ENCODE data around the gene GLIPR2. TPM values are rescaled to one million over a fixed set of nuclear protein-coding genes. Genes with fewer than 3 reads are reported as not detected.

GLIPR2 gene
- total and polyA plus RNA-seq, 2 of the 13 experiments (the other 11 are each of a cell fraction or from before 2014, with no cell fraction given), result 0.08 to 0.42 TPM

- TF ChIP-seq, protein P1, sequence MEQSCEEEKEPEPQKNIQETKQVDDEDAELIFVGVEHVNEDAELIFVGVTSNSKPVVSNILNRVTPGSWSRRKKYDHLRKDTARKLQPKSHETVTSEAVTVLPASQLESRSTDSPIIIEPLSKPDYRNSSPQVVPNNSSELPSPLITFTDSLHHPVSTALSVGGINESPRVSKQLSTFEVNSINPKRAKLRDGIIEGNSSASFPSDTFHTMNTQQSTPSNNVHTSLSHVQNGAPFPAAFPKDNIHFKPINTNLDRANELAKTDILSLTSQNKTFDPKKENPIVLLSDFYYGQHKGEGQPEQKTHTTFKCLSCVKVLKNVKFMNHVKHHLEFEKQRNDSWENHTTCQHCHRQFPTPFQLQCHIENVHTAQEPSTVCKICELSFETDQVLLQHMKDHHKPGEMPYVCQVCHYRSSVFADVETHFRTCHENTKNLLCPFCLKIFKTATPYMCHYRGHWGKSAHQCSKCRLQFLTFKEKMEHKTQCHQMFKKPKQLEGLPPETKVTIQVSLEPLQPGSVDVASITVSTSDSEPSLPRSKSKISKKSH (CRISPR knock-in tag; IDR thresholded peaks at IDR 0.05; ENCODE audit: borderline replicate concordance), result no peak
- no peak for TF ChIP-seq RAD21 (CRISPR knock-in tag; IDR thresholded peaks at IDR 0.05)
- no peak for TF ChIP-seq ZNF672 (CRISPR knock-in tag; IDR thresholded peaks at IDR 0.05)
- no peak for TF ChIP-seq MED13 (CRISPR knock-in tag; IDR thresholded peaks at IDR 0.05)
- no peak for TF ChIP-seq ZBTB49 (CRISPR knock-in tag; IDR thresholded peaks at IDR 0.05; ENCODE audit: borderline replicate concordance)
- TF ChIP-seq ZSCAN21 (CRISPR knock-in tag; IDR thresholded peaks at IDR 0.05; ENCODE audit: borderline replicate concordance), result no peak
- no peak for TF ChIP-seq ZNF33A (CRISPR knock-in tag; IDR thresholded peaks at IDR 0.05; ENCODE audit: borderline replicate concordance)
- TF ChIP-seq, protein P2, sequence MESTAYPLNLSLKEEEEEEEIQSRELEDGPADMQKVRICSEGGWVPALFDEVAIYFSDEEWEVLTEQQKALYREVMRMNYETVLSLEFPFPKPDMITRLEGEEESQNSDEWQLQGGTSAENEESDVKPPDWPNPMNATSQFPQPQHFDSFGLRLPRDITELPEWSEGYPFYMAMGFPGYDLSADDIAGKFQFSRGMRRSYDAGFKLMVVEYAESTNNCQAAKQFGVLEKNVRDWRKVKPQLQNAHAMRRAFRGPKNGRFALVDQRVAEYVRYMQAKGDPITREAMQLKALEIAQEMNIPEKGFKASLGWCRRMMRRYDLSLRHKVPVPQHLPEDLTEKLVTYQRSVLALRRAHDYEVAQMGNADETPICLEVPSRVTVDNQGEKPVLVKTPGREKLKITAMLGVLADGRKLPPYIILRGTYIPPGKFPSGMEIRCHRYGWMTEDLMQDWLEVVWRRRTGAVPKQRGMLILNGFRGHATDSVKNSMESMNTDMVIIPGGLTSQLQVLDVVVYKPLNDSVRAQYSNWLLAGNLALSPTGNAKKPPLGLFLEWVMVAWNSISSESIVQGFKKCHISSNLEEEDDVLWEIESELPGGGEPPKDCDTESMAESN (CRISPR knock-in tag; conservative IDR thresholded peaks at IDR 0.05), result no peak
- TF ChIP-seq TMF1 (CRISPR knock-in tag; IDR thresholded peaks at IDR 0.05; ENCODE audit: low read depth), result no peak
- TF ChIP-seq NCOA2 (CRISPR knock-in tag; IDR thresholded peaks at IDR 0.05), result no peak
Observed at GRCh38 chr9:36147441-36148175, 11.1 kb downstream of the GLIPR2 start (continued).
